Measurements from ENCODE around the gene MEIKIN. TPM values are rescaled to one million over a fixed set of nuclear protein-coding genes. Genes with fewer than 3 reads are reported as not detected.

The MEIKIN gene
- total RNA-seq, 1 experiment from 2014 or later = not detected

DNA sequence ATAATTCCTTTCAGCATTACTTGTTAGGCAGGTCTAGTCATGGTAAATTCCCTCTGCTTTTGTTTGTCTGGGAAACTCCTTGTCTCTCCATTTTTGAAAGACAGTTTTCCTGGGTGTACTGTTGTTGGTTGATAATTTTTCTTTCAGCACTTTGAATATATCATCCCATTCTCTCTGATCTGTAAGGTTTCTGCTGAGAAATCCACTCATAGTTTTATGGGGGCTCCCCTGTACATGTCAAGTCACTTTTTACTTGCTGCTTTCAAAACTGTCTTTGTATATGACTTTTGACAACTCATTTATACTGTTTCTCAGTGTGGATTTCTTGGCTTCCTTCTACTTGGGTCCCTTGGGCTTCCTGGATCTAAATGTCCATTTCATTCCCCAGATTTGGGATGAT is 16.5 kb downstream of the MEIKIN start:
- ATAC-seq = no peak

DNA sequence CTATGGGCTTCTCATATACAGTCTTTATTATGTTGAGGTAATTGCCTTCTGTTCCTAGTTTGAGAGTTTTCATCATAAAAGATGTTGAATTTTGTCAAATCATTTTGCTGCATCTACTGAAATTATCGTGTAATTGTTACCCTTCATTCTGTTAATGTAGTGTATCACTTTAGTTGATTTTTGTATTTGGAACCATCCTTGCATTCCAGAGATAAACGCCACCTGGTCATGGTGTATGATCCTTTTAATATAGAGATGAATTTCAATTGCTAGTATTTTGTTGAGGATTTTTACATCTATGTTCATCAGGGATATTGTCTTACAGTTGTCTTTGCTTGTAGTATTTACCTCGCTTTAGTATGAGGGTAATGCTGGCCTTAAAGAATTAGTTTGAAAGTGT is 19.3 kb downstream of the MEIKIN start:
- no peaks in the 10 kb centered on the region for H3K9me3 ChIP-seq (ENCODE audit: low read length)
- H3K79me2 ChIP-seq (ENCODE audit: low read length) = no peaks in the 10 kb centered on the region
- H3K27ac ChIP-seq (ENCODE audit: low read length) = no peak overlapping the region
- DNase-seq (no peak), ATAC-seq (no peak)
- CTCF ChIA-PET = no interaction called here
- POLR2A ChIA-PET (ENCODE audit: unreplicated experiment) = no interaction called here
- no peaks in the 10 kb centered on the region for H4K20me1 ChIP-seq (ENCODE audit: low read length)
- H2AFZ ChIP-seq (ENCODE audit: low read length) = no peak overlapping the region
- H3K4me1 ChIP-seq (ENCODE audit: insufficient read depth, low read length) = no peaks in the 10 kb centered on the region
- no peaks in the 10 kb centered on the region for H3K9me2 ChIP-seq (replicated peaks; ENCODE audit: low read length)
- no peaks in the 10 kb centered on the region for H3K36me3 ChIP-seq (ENCODE audit: low read depth, low read length)
- intact Hi-C loops (cut with micrococcal nuclease) = no loop called here
- no peak overlapping the region for H3K4me3 ChIP-seq (ENCODE audit: low read length)
- no peaks in the 10 kb centered on the region; the same call in 1 of the 2 replicates for H3K27me3 ChIP-seq (ENCODE audit: low read length)
- BruUV-seq (replicated peaks) = no TSS peak
- H3K9ac ChIP-seq (ENCODE audit: low read length) = no peak overlapping the region
- no peak for TF ChIP-seq EZH2 (IDR thresholded peaks at IDR 0.05; ENCODE audit: low read length, unreplicated experiment)
- no peak for TF ChIP-seq EZH2phosphoT487 (IDR thresholded peaks at IDR 0.05; ENCODE audit: borderline replicate concordance, low read length)
- TF ChIP-seq, protein P1, sequence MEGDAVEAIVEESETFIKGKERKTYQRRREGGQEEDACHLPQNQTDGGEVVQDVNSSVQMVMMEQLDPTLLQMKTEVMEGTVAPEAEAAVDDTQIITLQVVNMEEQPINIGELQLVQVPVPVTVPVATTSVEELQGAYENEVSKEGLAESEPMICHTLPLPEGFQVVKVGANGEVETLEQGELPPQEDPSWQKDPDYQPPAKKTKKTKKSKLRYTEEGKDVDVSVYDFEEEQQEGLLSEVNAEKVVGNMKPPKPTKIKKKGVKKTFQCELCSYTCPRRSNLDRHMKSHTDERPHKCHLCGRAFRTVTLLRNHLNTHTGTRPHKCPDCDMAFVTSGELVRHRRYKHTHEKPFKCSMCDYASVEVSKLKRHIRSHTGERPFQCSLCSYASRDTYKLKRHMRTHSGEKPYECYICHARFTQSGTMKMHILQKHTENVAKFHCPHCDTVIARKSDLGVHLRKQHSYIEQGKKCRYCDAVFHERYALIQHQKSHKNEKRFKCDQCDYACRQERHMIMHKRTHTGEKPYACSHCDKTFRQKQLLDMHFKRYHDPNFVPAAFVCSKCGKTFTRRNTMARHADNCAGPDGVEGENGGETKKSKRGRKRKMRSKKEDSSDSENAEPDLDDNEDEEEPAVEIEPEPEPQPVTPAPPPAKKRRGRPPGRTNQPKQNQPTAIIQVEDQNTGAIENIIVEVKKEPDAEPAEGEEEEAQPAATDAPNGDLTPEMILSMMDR (conservative IDR thresholded peaks at IDR 0.05; ENCODE audit: low read depth, low read length) = no peak
- no peaks in the 10 kb centered on the region for H3F3A ChIP-seq (ENCODE audit: low read length, unreplicated experiment)
- no peak overlapping the region for H3K4me2 ChIP-seq (ENCODE audit: low read length)

More for the DNA sequence above, 16.5 kb downstream of the MEIKIN start:
- Histone ChIP-seq H3K4me1 (ENCODE audit: insufficient read depth, low read length) (no peaks in the 10 kb centered on the region), H3K27me3 (ENCODE audit: low read length) (peaks cover 13% of the 10 kb centered on the region), H3F3A (ENCODE audit: low read length, unreplicated experiment) (no peaks in the 10 kb centered on the region), H3K4me3 (ENCODE audit: low read length) (no peak overlapping the region), H3K9me2 (replicated peaks; ENCODE audit: low read length) (no peaks in the 10 kb centered on the region), H3K9ac (ENCODE audit: low read length) (no peak overlapping the region), H3K27ac (ENCODE audit: low read length) (no peak overlapping the region), H3K79me2 (ENCODE audit: low read length) (no peaks in the 10 kb centered on the region), H3K9me3 (ENCODE audit: low read length) (no peaks in the 10 kb centered on the region), H3K36me3 (ENCODE audit: low read depth, low read length) (no peaks in the 10 kb centered on the region), H3K4me2 (ENCODE audit: low read length) (no peak overlapping the region), H2AFZ (ENCODE audit: low read length) (no peak overlapping the region), H4K20me1 (ENCODE audit: low read length) (no peaks in the 10 kb centered on the region)
- POLR2A ChIA-PET (ENCODE audit: unreplicated experiment) = no interaction called here
- no peak for TF ChIP-seq EZH2 (IDR thresholded peaks at IDR 0.05; ENCODE audit: low read length, unreplicated experiment)
- TF ChIP-seq, protein P1 (conservative IDR thresholded peaks at IDR 0.05; ENCODE audit: low read depth, low read length) = no peak
- TF ChIP-seq EZH2phosphoT487 (IDR thresholded peaks at IDR 0.05; ENCODE audit: borderline replicate concordance, low read length) = no peak
- intact Hi-C loops (cut with micrococcal nuclease) = no loop called here
- CTCF ChIA-PET = no interaction called here
- BruUV-seq (replicated peaks) = no TSS peak
- DNase-seq = no peak

- Histone ChIP-seq H2AFZ (ENCODE audit: low read length) (no peak overlapping the region), H3K9me3 (ENCODE audit: low read length) (no peaks in the 10 kb centered on the region), H3K79me2 (ENCODE audit: low read length) (no peaks in the 10 kb centered on the region), H3K9me2 (replicated peaks; ENCODE audit: low read length) (no peaks in the 10 kb centered on the region), H3K27me3 (ENCODE audit: low read length) (peaks cover 35% of the 10 kb centered on the region), H3K36me3 (ENCODE audit: low read depth, low read length) (no peaks in the 10 kb centered on the region), H3K4me1 (ENCODE audit: insufficient read depth, low read length) (no peaks in the 10 kb centered on the region), H3K4me3 (ENCODE audit: low read length) (no peak overlapping the region), H3K4me2 (ENCODE audit: low read length) (no peak overlapping the region), H4K20me1 (ENCODE audit: low read length) (no peaks in the 10 kb centered on the region), H3F3A (ENCODE audit: low read length, unreplicated experiment) (no peaks in the 10 kb centered on the region), H3K9ac (ENCODE audit: low read length) (no peak overlapping the region), H3K27ac (ENCODE audit: low read length) (no peak overlapping the region)
- DNase-seq = no peak
- BruUV-seq (replicated peaks) = no TSS peak
- POLR2A ChIA-PET (ENCODE audit: unreplicated experiment) = no interaction called here
- intact Hi-C loops (cut with micrococcal nuclease) = no loop called here
- TF ChIP-seq EZH2 (IDR thresholded peaks at IDR 0.05; ENCODE audit: low read length, unreplicated experiment) (no peak), EZH2phosphoT487 (IDR thresholded peaks at IDR 0.05; ENCODE audit: borderline replicate concordance, low read length) (no peak)
- TF ChIP-seq, protein P1 (conservative IDR thresholded peaks at IDR 0.05; ENCODE audit: low read depth, low read length) = no peak
- ATAC-seq = no peak
- CTCF ChIA-PET = no interaction called here
Measured at GRCh38 chr5:131916481-131916880, 29.0 kb downstream of the MEIKIN start.
